GM18951 (cell line): Measurements from ENCODE around the gene RSAD1.

ENCODE experiments used
- POLR2A ChIP-seq: IDR thresholded peaks from 4 replicates; pipeline ENCODE4 v1.6.1; 2011; ENCODE audit warnings: mild to moderate bottlenecking; ENCODE audit not compliant: insufficient read length, insufficient read depth; ENCODE audit errors: extremely low read depth
- in situ Hi-C: fragments of 300-500 bp; cut with MboI; formaldehyde crosslinking; loops from one replicate; pipeline ENCODE4 v1.12.0; 2022; ENCODE audit warnings: low sequenced_read_pairs, mixed read lengths, inconsistent platforms; ENCODE audit not compliant: unreplicated experiment

The RSAD1 gene

DNA sequence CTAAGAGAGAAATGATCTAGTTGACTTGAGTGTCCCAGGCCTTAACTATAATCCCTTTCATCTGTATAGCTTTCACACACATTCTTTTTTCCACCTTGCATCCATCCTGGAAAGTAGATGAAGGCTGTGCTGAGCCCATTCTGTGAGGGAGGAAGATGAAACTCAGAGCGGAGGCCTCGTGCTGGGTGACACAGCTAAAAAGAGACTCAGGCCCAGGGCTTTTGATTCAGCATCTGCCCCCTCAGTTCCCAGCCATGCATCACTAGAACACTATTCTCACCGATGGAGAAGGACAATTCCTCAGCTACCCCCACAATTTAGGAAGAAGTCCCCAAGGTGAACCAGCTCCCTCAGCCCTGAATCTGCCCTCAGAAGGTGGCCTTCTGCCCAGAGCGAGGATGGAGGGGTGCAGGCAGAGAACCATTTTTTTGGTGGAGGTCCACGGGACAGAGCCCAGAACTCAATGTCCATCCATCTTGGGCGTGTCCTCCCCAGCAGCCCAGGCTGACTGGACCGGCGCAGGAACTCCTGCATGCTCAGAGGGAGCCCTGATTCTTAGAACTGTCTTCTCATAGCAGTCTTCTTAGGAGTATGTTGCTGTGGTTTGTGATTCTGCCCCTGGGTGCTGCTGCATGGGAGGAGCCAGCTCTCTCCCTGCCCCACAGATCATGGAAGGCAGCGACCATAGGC, 23.8 kb downstream of the RSAD1 start:
- in situ Hi-C loops = no loop called here
- no peak for TF ChIP-seq POLR2A

GRCh38 chr17:50505591-50506130, 27.0 kb downstream of the RSAD1 start:
- in situ Hi-C loops = no loop called here
- no peak for TF ChIP-seq POLR2A

DNA sequence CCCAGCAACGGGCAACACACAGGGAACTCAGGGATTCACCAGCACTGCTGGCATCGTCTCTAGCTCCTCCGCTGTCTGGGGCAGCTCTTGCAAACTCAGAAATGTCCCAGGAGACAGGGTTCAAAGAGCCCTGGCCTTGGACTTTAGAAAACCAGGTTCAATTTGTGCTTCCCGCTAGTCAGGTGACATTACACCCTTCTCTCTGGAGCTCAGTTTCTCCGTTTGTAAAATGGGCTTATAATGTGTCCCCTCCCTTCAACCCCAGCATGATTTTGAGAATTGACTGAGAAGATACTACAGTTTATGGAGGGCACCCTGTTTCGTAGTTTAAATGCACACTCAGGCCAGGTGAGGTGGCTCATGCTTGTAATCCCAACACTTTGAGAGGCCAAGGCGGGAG, 27.6 kb downstream of the RSAD1 start:
- in situ Hi-C loops = no loop called here
- no peak for TF ChIP-seq POLR2A

GRCh38 chr17:50507871-50508572, 29.4 kb downstream of the RSAD1 start, which contains the start of gene MYCBPAP:
Gene MYCBPAP (plus strand): TSS chr17:50508439. CDS start chr17:50508675, 236 bp downstream.
- in situ Hi-C loops = no loop called here
- TF ChIP-seq POLR2A = peak; percentile 58

GRCh38 chr17:50508573-50509460, 30.2 kb downstream of the RSAD1 start:
- in situ Hi-C loops = no loop called here
- TF ChIP-seq POLR2A = no peak

GRCh38 chr17:50511058-50511457, 32.4 kb downstream of the RSAD1 start:
- no peak for TF ChIP-seq POLR2A
- in situ Hi-C loops = no loop called here

- TF ChIP-seq POLR2A = no peak
These were observed 34.8 kb downstream of the RSAD1 start for GRCh38 chr17:50513495-50513894.

GRCh38 chr17:50514388-50514787, 35.7 kb downstream of the RSAD1 start:
- TF ChIP-seq POLR2A = no peak
- in situ Hi-C loops = no loop called here

More at GRCh38 chr17:50513495-50513894, 34.8 kb downstream of the RSAD1 start:
- in situ Hi-C loops = no loop called here

DNA sequence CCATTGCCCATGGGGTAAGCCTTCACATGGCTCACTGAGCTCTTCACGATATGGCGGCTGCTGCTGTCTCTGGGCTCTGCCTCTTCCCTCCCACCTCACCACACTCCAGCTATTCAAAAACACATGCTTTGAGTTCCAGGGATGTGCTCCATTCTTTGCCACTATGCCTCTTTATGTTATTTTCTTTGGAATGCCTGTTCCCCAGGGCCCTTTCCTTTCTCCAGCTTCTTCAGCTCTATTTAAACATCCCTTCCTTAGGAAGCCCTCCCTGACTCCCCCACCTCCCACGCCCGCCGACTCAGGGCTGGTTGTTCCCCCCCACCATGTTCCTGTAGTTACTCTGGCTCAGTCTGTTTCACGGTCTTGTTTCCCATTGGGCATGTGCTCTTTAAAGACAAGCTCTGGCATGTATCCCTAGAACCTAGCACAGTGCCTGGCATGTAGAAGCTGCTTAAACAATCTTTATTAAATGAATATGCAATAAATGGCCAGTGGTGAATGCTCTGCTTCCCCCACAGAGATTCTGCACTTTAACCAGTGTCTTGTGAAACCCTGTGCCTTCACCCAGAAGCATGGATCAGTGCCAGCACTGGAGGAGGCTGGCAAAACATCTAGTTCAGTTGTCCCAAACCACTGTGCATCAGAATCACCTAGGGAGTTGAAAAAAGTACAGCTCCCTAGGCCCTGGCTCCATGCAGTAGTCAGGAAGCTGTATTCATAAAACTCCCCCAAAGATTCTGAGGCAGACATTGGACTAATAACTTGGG, 36.5 kb downstream of the RSAD1 start:
- in situ Hi-C loops = no loop called here

GRCh38 chr17:50517011-50517410, 38.4 kb downstream of the RSAD1 start:
- no peak for TF ChIP-seq POLR2A
- in situ Hi-C loops = no loop called here

More for the DNA sequence above, 36.5 kb downstream of the RSAD1 start:
- no peak for TF ChIP-seq POLR2A

GRCh38 chr17:50517504-50518383, 39.1 kb downstream of the RSAD1 start:
- in situ Hi-C loops = no loop called here
- TF ChIP-seq POLR2A = no peak
